RPMI8226 (cell line): Measurements from ENCODE around the gene GANC.
A peak's percentile ranks its signal among the peaks of the same experiment; 100 is the strongest.

Experiments used
- DNase-seq: peaks from one replicate; pipeline ENCODE4 v3.0.0-alpha.2; 2015

GANC gene

DNA sequence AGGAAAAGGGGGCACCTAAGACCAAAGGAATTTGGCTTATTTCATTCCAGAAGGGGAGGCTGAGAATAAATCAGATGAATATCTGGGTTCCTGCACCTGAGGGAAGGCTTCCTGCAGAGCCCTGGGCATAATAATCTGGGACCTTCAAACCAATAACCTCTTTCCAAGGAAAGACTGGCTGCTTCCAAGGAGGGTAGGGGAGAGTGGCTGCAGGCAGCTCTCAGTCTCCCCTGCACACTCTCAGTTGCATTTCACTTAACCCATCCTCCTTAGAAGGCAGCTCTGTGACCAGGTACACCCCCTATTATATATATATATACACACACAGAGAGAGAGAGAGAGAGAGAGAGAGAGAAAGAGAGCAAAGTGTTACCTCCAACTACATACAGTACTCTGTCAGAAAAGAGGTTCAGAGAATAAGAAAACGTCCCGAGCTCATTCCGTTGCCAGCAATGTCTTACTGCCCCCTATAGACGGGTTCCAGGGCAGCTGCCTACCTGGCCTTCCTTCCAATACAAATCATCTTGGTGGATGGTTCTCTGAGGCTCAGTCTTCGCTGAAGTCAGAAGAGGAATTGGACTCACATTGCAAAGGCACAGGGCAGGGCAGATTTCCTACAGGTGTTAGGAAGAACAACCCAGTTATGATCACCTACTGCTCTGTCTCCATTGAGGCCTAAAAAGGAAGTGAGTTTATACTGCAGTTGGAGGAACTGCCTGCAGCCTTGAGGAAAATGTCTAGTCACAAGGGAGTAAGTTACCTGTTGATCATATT lies 112.4 kb downstream of the GANC start:
- peak; percentile 28 for DNase-seq

DNA sequence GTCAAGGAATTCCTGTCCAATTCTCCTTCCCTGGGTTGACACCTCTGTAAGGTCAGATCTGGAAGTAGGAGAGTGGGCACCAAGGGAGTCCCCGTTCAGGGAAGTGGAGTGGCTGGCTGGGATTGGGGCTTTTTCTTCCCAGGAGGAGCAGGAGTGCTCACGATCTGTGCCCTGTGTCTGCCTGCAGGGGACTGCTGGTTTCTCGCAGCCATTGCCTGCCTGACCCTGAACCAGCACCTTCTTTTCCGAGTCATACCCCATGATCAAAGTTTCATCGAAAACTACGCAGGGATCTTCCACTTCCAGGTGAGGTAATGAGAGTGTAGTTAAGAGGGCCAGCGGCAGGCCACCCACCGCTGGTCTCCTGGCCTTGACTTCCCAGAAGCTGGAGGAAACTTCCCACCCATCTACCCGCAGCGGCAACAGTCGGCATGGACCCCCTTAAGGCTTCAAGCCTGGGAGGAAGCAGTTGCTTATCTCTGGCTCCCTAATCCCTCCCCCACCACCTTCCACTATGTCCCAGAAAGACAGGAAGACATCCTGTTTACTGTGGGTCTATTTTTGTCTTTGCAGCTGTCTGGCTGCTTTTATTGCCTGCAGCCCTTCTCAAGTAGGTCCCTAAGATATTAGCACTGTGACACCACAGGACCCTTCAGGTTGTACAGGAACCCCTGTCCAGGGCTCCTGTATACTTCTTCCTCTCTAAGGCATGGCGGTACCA lies 113.1 kb downstream of the GANC start:
- no peak for DNase-seq

DNA sequence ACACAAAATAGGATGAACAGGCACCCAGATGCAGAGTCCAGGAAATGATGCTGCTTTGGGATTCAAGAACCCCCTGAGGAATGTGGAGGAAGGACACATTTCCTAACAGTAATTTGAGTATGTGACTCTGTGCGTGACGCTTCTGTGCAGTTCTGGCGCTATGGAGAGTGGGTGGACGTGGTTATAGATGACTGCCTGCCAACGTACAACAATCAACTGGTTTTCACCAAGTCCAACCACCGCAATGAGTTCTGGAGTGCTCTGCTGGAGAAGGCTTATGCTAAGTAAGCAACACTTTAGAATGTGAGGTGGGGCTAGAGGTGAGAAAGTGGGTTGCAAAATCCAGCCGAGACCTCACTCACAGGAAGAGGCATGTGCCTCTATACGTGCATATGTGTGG lies 114.6 kb downstream of the GANC start:
- no peak for DNase-seq

DNA sequence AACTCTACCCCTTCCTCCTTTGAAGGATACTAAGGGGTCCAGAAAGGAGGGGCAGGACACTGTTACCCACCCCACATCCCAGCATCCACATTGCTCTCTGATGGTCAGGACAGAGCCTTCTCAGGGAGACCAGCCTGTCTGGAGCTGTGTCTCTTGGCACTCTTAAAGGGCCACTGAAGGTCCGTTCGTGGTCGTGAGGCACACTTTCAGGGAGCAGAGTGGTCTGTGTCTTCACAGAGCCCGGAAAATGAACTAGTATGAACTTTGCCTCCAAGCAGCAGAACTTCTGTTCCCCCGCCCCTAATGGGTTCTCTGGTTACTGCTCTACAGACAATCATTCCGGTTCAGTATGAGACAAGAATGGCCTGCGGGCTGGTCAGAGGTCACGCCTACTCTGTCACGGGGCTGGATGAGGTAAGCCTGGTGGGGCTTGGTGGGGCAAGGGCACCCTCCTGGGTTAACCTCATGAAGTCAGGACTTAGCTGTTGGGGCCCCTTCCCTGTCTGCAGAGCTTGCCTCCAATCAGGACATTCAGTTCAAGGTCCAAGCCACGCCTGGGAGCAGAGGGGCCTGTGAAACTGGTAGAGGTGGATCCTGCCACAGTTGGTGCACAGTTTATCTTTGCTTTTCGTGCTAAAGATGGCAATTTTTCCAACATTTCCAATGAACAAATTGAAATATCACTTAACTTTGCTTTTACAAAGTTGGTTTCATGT lies 119.5 kb downstream of the GANC start:
- no peak for DNase-seq

DNA sequence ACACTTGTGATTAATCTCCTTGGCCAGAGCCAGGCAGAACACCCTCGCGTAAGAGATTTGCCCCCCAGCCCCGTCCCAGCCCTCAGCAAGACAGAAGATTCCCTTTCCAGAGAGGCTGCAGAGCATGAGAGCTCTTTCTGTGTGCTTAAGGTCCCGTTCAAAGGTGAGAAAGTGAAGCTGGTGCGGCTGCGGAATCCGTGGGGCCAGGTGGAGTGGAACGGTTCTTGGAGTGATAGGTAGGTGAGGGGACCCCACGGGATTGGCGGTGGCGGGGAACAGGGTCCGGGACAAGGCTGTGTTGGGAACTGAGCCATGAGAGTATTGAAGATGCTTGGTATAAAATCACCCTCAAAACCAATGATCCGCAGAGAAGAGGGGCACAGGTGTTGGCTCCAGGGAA lies 121.1 kb downstream of the GANC start:
- no peak for DNase-seq

DNA sequence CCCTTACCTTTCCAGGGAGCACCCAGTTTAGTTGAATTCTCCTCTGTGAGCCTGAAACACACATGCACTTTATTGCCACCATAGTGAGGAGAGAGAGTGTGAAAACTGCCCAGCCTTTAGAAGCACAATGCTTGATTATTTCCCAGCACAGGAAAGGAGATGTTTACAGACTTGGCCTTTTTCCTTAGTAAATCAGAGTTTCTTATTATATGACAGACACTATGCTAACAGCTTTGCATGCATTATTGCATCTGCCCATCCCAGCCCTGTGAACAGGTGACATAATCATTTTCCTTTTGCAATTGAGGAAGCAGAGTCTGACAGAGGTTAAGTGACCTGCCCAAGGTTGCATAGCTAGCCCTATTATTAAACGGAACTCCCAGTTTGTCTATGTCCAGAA lies 122.8 kb downstream of the GANC start:
- DNase-seq: no peak

DNA sequence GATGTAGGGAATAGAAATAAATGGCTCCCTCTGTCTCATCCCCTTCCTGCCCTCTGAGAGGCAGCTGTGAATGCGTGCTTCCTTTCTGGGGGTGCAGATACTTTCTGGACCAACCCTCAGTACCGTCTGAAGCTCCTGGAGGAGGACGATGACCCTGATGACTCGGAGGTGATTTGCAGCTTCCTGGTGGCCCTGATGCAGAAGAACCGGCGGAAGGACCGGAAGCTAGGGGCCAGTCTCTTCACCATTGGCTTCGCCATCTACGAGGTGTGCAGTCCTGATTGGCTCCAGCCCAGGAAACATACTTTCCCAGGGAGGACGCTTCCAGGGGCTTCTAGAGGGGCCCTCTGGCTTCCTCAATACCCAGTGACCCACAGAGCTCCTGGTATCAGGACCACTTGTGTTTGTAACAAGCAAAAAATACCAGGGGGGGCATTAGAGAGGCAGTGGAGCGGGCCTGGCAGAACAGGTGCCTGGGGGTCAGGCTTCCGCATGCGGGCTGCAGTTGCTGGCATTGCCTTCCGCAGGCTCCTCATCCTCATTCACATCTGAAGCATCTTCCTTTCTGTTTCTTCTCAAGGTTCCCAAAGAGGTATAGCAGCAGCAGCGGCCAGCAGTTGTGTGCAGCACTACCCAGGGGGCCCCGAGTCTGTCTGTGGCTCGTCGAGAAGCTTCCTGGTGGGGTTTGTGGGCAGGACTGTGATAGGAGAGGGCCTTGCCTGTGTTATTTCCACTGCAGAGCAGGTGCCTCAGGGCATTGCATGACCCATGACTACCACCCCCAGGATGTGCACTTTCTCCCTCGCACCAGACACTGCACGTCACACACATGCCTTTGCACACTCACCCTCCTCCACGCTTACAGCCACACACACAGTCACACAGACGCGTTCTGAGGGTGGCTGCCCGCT lies 128.8 kb downstream of the GANC start:
- no peak for DNase-seq

DNA sequence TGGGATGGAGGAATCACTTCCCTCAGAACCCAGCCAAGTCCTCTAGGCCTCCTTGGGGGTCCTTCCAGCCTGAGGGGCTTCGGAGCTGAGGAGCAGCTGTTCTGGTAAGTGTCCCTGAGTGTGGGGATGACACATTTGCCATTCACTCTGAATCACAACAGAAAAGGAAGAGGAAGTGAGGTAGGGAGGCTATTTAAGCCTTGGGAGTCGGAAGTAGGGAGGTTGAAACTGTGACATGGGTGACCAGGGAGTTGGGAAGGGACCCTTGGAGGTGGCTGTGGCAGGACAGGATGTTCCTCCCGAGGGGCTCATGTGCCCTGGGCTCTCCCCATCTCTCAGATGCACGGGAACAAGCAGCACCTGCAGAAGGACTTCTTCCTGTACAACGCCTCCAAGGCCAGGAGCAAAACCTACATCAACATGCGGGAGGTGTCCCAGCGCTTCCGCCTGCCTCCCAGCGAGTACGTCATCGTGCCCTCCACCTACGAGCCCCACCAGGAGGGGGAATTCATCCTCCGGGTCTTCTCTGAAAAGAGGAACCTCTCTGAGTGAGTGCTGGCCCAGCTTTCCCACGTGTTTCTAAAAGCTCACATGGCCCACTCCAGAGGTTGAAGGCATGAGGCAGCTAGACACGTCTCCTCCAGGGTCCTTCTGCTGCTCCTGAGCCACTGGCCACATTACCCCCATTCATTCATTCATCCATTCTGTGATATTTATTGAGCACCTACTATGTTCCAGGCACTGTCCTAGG lies 129.6 kb downstream of the GANC start:
- DNase-seq: no peak

DNA sequence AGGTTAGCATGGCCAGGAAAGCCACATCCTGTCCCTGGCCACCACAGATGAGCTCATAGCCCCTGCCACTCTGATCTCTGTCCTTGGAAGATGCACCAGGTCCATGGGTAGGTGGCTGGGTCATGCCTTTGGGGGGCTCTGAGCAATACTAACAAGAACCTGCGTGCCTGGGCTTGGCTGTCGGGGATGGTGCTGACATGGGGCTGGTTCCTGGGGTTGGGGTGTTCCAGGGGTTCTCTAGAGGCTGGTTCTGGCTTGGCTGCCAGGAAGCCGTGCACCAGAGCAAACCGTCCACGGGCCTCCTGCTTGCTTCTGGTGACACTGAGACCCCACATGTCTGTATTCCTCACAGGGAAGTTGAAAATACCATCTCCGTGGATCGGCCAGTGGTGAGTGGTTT lies 130.4 kb downstream of the GANC start:
- no peak for DNase-seq

DNA sequence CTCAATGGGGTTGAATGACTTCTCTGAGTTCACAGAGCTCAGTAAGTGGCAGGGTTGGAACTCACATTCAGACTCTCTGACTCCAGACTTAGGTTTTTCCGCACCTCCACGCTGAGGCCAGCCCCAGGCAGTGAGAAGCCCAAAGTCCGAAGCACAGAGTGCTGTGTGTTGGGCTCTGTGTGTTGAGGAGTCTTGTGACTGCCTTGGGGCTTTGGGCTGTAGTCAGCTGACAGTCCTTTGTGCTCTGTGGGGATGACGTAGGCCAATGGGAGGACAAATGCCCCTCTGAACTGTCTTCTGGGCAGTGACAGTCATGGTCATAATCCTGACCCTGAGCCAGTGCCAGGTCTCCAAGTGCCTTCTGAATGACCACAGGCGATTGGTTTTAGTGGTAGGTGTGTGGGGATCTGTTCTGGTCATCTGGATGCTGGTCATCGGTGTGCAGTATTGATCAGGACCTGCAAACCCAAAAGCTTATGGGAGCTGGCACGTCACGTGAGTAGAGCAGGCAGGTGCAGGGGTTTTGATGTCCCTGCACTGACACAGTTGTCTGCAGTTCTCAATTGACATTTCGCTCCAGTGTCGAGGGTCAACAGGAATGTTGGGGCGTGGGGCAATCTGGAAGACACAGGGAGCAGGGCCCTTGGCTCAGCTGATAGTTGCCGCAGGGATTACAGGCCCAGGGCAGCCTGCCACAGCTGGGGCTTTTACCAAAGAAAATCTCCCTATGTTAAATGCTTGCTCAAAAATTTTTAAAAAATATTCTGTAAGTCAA lies 131.6 kb downstream of the GANC start:
- DNase-seq: no peak

DNA sequence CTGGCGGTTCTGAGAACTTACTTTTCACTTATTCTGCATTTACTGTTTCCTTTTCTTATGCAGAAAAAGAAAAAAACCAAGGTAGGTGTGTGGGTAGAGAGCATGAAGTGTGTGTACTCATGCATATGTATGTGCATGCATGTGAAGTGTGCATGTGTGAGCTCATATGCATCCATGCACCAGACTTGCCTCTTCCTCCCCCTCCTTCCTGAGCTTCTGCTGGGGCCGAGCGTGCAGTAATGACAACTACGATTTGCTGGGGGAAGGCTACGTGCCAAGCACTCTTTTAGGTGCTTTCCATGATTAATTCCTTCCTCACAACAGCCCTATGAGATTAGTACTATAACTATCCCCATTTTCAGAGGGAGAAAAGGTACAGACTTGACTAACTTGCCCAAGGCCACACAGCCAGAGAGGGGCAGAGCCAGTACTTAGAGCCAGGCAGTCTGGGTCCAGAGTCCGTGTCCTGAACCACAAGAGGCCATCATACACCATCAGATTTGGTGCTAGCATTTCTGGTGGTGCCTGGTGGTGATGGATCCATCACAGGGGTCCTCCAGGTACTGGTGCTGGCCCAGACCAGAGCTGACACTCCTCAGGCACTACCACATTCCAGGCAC lies 133.0 kb downstream of the GANC start:
- no peak for DNase-seq
